NCI-H226 (cell line): ENCODE results near the gene ABL1.
"Not testable (repeated sequence)": the region's sequence is repeated elsewhere in the genome, so short reads cannot be mapped to it uniquely, and the experiment has no call there.

Experiments
- DNase-seq: peaks from one replicate; pipeline ENCODE4 v3.0.0-alpha.2; 2015

The ABL1 gene

GRCh38 chr9:130825809-130826208, 9.2 kb upstream of the ABL1 start:
- no peak for DNase-seq

DNA sequence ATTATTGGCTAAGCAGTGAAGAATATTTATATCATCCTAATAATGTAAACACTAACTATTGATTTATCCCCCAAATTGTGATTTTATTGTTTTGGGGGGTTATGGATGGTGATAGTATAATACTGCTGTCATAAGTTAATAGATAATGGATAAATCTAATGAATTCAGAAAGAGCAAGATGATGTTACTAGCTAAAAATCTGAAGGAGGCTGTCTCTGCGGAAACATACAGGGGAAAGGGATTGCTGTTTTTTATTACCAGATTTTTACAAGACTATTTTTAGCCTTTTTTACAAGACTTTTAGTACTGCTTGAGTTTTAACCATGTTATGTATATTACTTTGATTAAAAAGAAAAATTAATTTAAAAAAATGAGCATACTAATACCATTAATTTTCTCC, 5.3 kb upstream of the ABL1 start:
- DNase-seq, result no peak

DNA sequence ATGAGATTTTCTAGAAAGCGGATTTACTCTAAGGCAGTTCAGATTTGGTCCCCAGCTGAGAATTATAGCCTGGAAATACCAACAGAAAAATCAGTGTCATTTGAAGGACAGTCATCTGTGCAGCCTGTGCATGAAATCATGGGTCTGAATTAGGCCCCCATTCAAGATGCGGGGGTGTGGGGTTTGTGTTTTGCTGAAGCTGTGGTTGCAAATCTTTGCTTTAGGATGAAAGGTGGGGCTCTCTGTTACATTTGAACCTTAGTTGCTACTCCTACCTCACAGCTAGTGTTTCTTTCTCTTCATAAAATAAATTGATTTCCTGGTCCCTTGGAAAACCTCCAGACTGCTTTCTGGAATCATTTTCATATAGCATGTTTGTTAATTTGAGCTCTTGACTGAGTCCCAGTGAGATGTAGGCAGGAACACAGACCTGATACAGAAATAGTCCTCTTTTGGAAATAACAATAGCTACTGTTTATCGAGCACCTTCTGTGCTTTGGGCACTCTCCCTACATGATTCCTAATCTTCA, 4.8 kb upstream of the ABL1 start:
- no peak for DNase-seq

DNA sequence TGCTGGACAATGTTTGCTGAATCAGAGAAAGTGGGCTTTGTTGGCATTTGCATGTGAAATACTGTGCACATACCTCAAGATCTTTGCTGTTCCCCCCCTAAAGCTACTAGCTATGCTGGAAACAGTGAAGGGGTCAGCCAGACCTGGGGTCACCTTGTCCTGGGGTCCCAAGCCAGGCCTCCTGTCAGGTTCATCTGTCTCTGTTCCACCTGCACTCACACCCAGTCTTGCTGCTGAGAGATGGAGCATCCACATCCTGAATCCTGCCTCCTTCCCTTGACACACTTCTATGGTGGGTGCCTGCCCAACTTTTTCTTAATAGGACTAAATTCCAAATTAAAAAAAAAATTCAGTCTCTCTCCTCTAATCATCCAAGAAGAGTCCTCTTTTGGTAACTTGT, 4.0 kb upstream of the ABL1 start:
- no peak for DNase-seq

GRCh38 chr9:130833031-130833990, 1.7 kb upstream of the ABL1 start:
- no peak for DNase-seq

GRCh38 chr9:130835441-130836298, 616 bp downstream of the ABL1 start:
- no peak for DNase-seq

GRCh38 chr9:130837002-130837511, 2.0 kb downstream of the ABL1 start:
- no peak for DNase-seq

- DNase-seq, result no peak
These were observed 2.6 kb downstream of the ABL1 start for GRCh38 chr9:130837643-130838042.

DNA sequence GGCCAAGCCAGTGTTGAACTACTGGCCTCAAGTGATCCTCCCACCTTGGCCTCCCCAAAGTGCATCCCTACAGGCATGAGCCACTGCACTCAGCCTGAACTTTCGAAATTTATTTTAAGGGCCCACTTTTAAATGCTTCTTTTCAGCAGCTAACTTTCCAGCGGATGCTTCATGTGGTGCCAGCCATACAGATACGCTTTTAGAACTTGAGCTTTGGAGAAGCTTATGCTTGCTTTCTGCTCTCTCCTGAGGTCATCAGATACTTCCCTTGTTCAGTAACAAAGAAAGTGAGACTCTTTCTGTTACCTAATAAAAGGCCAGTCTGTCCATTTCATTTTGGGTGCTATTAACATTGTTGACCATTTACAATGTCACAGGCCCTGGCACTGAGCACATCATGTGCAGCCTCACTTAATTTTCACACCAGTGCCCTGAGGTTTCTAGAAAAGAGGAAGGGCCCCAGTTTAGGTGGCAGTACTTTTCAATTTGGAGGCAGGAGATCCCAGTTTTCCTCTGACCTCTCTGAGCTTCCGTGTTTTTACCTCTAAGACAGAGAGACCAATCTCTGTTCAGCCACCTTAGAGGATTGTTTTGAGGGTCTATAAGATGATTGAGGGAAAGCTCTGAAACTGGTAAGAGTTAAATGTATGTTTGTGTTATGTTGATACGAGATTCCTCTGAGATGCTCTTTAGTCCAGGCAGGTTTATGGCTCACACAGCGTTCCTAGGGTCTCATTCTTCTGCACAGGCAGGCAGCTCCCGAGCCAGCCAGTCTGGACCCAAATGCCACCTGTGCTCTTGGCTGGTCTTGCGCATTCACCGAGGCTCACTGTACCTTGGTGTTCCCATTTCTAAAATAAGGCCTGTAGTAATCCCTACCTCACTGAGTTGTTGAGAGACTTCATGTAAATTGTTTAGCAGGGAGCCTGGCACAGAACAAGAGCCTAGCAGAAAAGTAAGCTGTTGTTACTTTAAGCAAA, 4.4 kb downstream of the ABL1 start:
- no peak for DNase-seq

DNA sequence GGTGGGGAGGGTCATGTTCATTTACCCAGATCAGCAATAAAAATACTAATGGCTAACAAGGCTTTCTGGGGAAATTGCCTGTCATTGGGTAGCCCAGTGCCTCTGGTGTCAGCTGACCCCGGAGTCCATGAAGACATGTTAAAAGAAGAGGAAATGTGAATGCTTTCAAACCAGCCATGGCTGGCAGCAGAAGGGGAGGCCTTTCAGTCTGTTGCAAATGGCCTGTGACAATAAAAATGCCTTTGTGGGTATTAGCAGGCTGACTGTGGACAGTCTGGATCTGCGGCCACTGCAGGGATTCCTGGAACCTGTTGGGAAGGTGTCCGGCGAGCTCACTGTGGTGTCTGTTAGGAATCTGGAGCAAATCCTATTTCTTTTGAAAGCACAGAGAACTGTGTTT, 7.5 kb downstream of the ABL1 start:
- DNase-seq, result no peak

GRCh38 chr9:130843049-130843908, 8.2 kb downstream of the ABL1 start:
- DNase-seq, result no peak

GRCh38 chr9:130844044-130844451, 9.0 kb downstream of the ABL1 start:
- DNase-seq, result no peak

- DNase-seq, result no peak
These were observed 10.2 kb downstream of the ABL1 start for GRCh38 chr9:130845254-130845653.

GRCh38 chr9:130845901-130846481, 10.9 kb downstream of the ABL1 start:
- DNase-seq, result peak; percentile 81

GRCh38 chr9:130846487-130847305, 11.6 kb downstream of the ABL1 start:
- peak; percentile 92 for DNase-seq

DNA sequence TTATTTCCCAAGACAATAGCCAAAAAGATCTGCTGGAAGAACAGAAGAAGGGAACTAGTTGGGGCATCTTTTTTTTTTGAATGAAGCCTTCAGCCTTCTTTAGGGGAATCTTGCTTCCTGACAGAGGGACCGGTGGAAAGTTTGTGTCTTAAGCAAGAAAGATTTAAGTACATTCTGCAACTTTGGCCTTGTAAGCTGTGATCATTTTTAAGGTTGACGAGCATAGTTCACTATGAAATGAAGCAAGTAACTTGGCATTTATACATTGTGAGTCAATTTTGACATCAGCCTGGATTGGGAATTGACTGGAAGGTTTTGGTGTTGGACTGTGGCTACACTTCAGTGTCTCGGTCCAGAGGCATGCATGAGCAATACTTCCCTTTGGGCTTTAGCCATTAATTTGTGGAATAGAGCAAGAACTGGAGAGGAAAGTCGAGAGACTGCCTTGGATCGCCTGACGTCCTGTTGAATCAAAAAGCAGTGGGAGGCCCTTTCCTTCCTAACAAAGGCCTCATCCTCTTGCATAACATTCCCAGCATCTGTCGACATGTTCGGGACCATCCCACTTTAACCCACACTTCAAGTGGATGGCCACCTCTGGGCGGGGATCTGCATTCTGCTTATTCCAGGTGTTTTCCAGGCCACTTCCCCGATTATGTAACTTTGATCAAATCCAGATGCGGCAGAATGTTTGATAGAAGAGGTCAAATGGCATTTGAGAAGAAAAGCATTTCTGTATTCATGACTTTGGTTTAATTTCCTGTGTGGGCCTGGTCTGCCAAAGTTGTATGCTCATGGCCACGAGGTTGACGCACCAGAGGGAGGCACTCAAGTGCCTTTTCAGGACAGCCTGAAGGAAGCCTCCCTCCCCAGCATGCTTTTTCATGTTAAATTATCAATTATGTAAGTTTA, 12.5 kb downstream of the ABL1 start:
- peak; percentile 99 for DNase-seq

- not testable (repeated sequence) for DNase-seq
These were observed 13.5 kb downstream of the ABL1 start for GRCh38 chr9:130848514-130848913.

GRCh38 chr9:130849356-130849755, 14.3 kb downstream of the ABL1 start:
- no peak for DNase-seq

- DNase-seq, result no peak
These were observed 17.7 kb downstream of the ABL1 start for GRCh38 chr9:130852801-130853200.
